ENCODE measurements around the gene NEURL2.

Gene NEURL2

GRCh38 chr20:45842169-45842812, 48.7 kb downstream of the NEURL2 start:
- no peak for DNase-seq (ENCODE audit: low read depth in 3 of 3)

GRCh38 chr20:45841407-45842129, 49.4 kb downstream of the NEURL2 start:
- no peak for DNase-seq (ENCODE audit: low read depth in 3 of 3)

- no peak for DNase-seq (ENCODE audit: low read depth in 3 of 3)
These were observed 50.3 kb downstream of the NEURL2 start for GRCh38 chr20:45840700-45841198.
